Fibroblast of lung (primary cell): Measurements from ENCODE around the gene DVL1. TPM values are rescaled to one million over a fixed set of nuclear protein-coding genes. Genes with fewer than 3 reads are reported as not detected.

Source experiments
- DNase-seq, 2 donors: peaks; one replicate each; pipeline versions ENCODE4 v3.0.0 to v3.0.0-alpha.2; 2010; ENCODE audit warnings: low read depth in 2 of 2
- H2AFZ ChIP-seq: 2 replicates; pipeline ENCODE4 v1.5.1; 2012; ENCODE audit warnings: low read length, control low read depth, inconsistent platforms
- H3K27ac ChIP-seq: 2 replicates; pipeline ENCODE4 v1.5.1; 2011; ENCODE audit warnings: low read length, control low read depth; ENCODE audit not compliant: insufficient read depth
- H3K27me3 ChIP-seq: 2 replicates; pipeline ENCODE4 v1.5.1; 2011; ENCODE audit warnings: mild to moderate bottlenecking, low read length; ENCODE audit not compliant: control insufficient read depth, insufficient read depth
- H3K36me3 ChIP-seq: 2 replicates; pipeline ENCODE4 v1.5.1; 2011; ENCODE audit warnings: low read length; ENCODE audit not compliant: control insufficient read depth, insufficient read depth
- H3K4me1 ChIP-seq: 2 replicates; pipeline ENCODE4 v1.5.1; 2011; ENCODE audit warnings: low read length; ENCODE audit not compliant: control insufficient read depth, insufficient read depth; ENCODE audit errors: extremely low read depth
- H3K4me2 ChIP-seq: 2 replicates; pipeline ENCODE4 v1.5.1; 2011; ENCODE audit warnings: low read length, control low read depth; ENCODE audit not compliant: insufficient read depth; ENCODE audit errors: extremely low read depth
- H3K4me3 ChIP-seq, 4 experiments: fragments of 200-600 bp in 1 of 4; sonication (generic) in 1 of 4; replicated peaks in 1 of 4; 2 replicates each; pipeline ENCODE4 v1.5.1; 2011 to 2016; ENCODE audit warnings: low read length in 4 of 4, low read depth in 3 of 4, mild to moderate bottlenecking in 3 of 4, control low read depth in 2 of 4, inconsistent platforms in 1 of 4, mixed read lengths in 1 of 4; ENCODE audit not compliant: insufficient read depth in 1 of 4; ENCODE audit errors: control extremely low read depth in 1 of 4
- H3K79me2 ChIP-seq: 2 replicates; pipeline ENCODE4 v1.5.1; 2012; ENCODE audit warnings: mild to moderate bottlenecking, low read length, inconsistent platforms; ENCODE audit not compliant: control insufficient read depth, insufficient read depth
- H3K9ac ChIP-seq: 2 replicates; pipeline ENCODE4 v1.5.1; 2011; ENCODE audit warnings: mild to moderate bottlenecking, low read length, control low read depth; ENCODE audit not compliant: insufficient read depth
- H3K9me3 ChIP-seq: 2 replicates; pipeline ENCODE4 v1.5.1; 2012; ENCODE audit warnings: low read depth, low read length; ENCODE audit not compliant: control insufficient read depth, insufficient read depth
- H4K20me1 ChIP-seq: 2 replicates; pipeline ENCODE4 v1.5.1; 2011; ENCODE audit warnings: low read length; ENCODE audit not compliant: control insufficient read depth, insufficient read depth; ENCODE audit errors: extremely low read depth
- EZH2 ChIP-seq: IDR thresholded peaks from 2 replicates; pipeline ENCODE4 v1.5.1; 2012; ENCODE audit warnings: low read length, control low read depth, mild to moderate bottlenecking; ENCODE audit errors: missing control alignments
- polyA plus RNA-seq, 2 donors: library from polyadenylated mRNA; depleted of rRNA in 1 of 2; stranded (reverse) in 1 of 2; unstranded in 1 of 2; fragments of >200 nt; gene quantifications; 2 replicates each; pipeline ENCODE4 v1.2.1, GENCODE V29; 2011 to 2012; ENCODE audit warnings: missing spikeins in 1 of 2
- total RNA-seq: library from RNA; depleted of rRNA; stranded (reverse); fragments of >200 nt; gene quantifications from 2 replicates; pipeline ENCODE4 v1.2.1, GENCODE V29; 2014
- TF ChIP-seq, protein P1 (sequence below), 2 donors: IDR thresholded peaks in 1 of 2; conservative IDR thresholded peaks in 1 of 2; 1 replicate in 1 of 2; 2 replicates in 1 of 2; pipeline ENCODE4 v1.5.1; 2011 to 2012; ENCODE audit warnings: low read length in 2 of 2, control low read depth in 1 of 2, inconsistent platforms in 1 of 2, low read depth in 1 of 2, mild to moderate bottlenecking in 1 of 2

DVL1 gene
- total and polyA plus RNA-seq, 2 donors (not counting 1 experiment from before 2014, with no cell fraction given): 9.1 to 107 TPM

DNA sequence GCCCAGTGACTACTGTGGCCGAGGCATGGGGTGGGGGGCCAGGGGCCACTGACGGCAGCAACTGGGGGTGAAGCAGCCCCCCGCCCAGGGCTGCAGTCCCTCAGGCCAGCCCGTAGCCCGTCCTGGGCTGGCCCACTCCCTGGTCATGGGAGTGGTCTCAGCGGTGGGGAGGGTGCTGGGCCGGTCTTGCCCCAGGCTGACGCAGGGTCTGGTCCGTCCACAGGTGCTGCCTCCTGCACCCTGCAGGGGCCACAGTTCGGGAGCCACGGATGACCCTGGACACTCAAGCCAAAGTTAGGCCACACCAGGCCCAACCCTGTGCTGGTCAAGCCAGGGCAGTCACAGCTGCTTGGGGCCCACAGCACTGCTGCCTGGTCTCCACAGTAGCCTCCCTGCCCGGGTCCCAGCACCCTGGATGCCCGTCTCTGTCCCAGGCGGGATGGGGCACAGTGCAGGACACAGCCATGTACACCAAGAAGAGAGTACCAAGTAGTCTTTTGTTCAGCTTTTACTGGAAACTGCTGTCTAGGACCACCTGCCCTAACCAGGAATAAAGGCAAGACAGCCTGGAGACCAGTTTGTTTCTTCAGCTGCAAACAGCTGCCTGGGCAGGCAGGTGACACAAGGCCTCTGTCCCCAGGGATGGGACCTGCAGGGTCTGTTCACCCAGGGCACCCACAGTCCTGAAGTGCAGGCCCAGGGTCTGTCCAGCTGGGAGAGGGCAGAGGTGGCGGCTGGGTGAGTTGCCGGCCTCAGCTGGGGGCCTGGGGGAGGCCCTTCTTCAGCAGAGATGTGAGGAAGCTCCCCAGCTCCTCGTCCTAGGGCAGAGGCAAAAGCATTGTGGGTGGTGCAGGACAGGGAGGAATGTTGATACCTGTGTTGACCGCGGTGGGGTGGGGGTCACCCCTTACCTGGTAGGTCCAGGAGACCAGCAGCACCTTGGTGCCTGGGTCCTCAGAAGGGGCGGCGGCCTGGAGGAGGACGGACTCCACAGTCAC lies 37.8 kb downstream of the DVL1 start:
- Histone ChIP-seq H4K20me1 (no peaks in the 10 kb centered on the region), H3K4me1 (peaks cover 6% of the 10 kb centered on the region), H3K4me3 (no peak overlapping the region), H3K9ac (no peak overlapping the region), H3K36me3 (peaks cover 46% of the 10 kb centered on the region), H3K9me3 (no peaks in the 10 kb centered on the region), H3K4me2 (no peak overlapping the region), H3K27me3 (no peaks in the 10 kb centered on the region), H2AFZ (no peak overlapping the region), H3K27ac (no peak overlapping the region), H3K79me2 (peaks cover 31% of the 10 kb centered on the region)
- no peak for DNase-seq
- TF ChIP-seq, protein P1, sequence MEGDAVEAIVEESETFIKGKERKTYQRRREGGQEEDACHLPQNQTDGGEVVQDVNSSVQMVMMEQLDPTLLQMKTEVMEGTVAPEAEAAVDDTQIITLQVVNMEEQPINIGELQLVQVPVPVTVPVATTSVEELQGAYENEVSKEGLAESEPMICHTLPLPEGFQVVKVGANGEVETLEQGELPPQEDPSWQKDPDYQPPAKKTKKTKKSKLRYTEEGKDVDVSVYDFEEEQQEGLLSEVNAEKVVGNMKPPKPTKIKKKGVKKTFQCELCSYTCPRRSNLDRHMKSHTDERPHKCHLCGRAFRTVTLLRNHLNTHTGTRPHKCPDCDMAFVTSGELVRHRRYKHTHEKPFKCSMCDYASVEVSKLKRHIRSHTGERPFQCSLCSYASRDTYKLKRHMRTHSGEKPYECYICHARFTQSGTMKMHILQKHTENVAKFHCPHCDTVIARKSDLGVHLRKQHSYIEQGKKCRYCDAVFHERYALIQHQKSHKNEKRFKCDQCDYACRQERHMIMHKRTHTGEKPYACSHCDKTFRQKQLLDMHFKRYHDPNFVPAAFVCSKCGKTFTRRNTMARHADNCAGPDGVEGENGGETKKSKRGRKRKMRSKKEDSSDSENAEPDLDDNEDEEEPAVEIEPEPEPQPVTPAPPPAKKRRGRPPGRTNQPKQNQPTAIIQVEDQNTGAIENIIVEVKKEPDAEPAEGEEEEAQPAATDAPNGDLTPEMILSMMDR (conservative IDR thresholded peaks at IDR 0.05 in 1 of 2, IDR thresholded peaks at IDR 0.05 in 1 of 2; ENCODE audit: low read depth in 1 of 2, low read length in 2 of 2): no peak
- no peak for TF ChIP-seq EZH2

DNA sequence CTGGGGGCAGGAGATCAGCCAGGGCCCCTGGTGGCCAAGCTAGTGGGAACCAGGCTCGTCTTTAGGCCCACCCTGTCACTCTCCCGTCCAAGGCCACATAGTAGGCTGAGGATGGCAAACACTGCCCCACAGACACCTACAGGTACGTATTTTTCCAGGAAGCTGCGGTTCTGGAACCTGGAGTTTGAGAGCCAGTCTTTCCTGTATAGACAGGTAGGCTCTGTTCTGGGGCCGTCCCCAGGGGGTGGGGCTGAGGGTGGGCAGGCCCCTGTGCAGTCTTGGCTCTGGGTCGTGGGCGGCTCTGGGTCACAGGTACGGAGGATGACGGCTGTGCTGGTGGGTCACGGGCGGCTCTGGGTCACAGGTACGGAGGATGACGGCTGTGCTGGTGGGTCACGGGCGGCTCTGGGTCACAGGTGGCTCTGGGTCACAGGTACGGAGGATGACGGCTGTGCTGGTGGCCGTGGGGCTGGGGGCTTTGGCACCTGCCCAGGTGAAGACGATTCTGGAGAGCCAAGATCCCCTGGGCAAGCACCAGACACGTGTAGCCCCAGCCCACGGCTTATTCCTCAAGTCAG lies 38.7 kb downstream of the DVL1 start:
- no peaks in the 10 kb centered on the region for H4K20me1 ChIP-seq
- no peak overlapping the region for H3K4me2 ChIP-seq
- peaks cover 35% of the 10 kb centered on the region for H3K79me2 ChIP-seq
- no peak overlapping the region for H3K4me3 ChIP-seq
- H3K9ac ChIP-seq: no peak overlapping the region
- no peaks in the 10 kb centered on the region for H3K27me3 ChIP-seq
- H2AFZ ChIP-seq: no peak overlapping the region
- TF ChIP-seq, protein P1 (conservative IDR thresholded peaks at IDR 0.05 in 1 of 2, IDR thresholded peaks at IDR 0.05 in 1 of 2; ENCODE audit: low read depth in 1 of 2, low read length in 2 of 2): no peak
- no peak overlapping the region for H3K27ac ChIP-seq
- peaks cover 11% of the 10 kb centered on the region for H3K4me1 ChIP-seq
- H3K9me3 ChIP-seq: no peaks in the 10 kb centered on the region
- DNase-seq: no peak
- H3K36me3 ChIP-seq: peaks cover 43% of the 10 kb centered on the region

DNA sequence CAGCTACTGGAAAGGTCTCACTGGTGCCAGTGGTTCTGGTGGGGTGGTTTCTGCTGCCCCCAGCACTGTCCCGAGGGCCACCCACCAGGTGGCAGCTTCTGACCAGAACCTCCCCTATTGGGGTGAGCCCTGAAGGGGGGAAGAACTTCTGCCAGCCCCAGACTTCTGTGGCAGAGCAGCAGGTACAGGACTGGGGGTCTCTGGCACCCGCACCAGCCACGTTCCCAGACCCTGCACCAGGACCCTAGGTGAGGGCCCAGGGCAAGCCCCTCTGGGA lies 39.2 kb downstream of the DVL1 start:
- Histone ChIP-seq H3K79me2 (peaks cover 36% of the 10 kb centered on the region), H2AFZ (no peak overlapping the region), H3K27me3 (no peaks in the 10 kb centered on the region), H3K9me3 (no peaks in the 10 kb centered on the region), H3K4me3 (peak overlapping the region in 1 of 4 experiments; percentile 84), H3K9ac (no peak overlapping the region), H3K36me3 (peaks cover 40% of the 10 kb centered on the region), H3K4me2 (peak overlapping the region; percentile 96), H3K27ac (no peak overlapping the region), H4K20me1 (no peaks in the 10 kb centered on the region), H3K4me1 (peaks cover 14% of the 10 kb centered on the region)
- TF ChIP-seq, protein P1 (conservative IDR thresholded peaks at IDR 0.05 in 1 of 2, IDR thresholded peaks at IDR 0.05 in 1 of 2; ENCODE audit: low read depth in 1 of 2, low read length in 2 of 2): no peak
- no peak for TF ChIP-seq EZH2
- DNase-seq: no peak
